Esophagus squamous epithelium (tissue), 4 donors: ENCODE measurements around the gene SLC7A6.

Source experiments
- POLR2A ChIP-seq, 4 donors: fragments of 450-650 bp; IDR thresholded peaks; one replicate each; pipeline ENCODE4 v1.6.1; 2017; ENCODE audit warnings: antibody characterized with exemption in 4 of 4, mild to moderate bottlenecking in 4 of 4, moderate library complexity in 3 of 4
- TF ChIP-seq, protein P1 (sequence below), 6 experiments: fragments of 450-650 bp in 4 of 6; fragments of 200-600 bp in 2 of 6; sonication (generic) in 2 of 6; IDR thresholded peaks; one replicate each; pipeline ENCODE4 v1.5.1; 2016 to 2019; ENCODE audit warnings: antibody characterized with exemption in 6 of 6, mild to moderate bottlenecking in 4 of 6, moderate library complexity in 4 of 6

- no peak for TF ChIP-seq POLR2A (IDR thresholded peaks at IDR 0.05)
- TF ChIP-seq, protein P1, sequence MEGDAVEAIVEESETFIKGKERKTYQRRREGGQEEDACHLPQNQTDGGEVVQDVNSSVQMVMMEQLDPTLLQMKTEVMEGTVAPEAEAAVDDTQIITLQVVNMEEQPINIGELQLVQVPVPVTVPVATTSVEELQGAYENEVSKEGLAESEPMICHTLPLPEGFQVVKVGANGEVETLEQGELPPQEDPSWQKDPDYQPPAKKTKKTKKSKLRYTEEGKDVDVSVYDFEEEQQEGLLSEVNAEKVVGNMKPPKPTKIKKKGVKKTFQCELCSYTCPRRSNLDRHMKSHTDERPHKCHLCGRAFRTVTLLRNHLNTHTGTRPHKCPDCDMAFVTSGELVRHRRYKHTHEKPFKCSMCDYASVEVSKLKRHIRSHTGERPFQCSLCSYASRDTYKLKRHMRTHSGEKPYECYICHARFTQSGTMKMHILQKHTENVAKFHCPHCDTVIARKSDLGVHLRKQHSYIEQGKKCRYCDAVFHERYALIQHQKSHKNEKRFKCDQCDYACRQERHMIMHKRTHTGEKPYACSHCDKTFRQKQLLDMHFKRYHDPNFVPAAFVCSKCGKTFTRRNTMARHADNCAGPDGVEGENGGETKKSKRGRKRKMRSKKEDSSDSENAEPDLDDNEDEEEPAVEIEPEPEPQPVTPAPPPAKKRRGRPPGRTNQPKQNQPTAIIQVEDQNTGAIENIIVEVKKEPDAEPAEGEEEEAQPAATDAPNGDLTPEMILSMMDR (IDR thresholded peaks at IDR 0.05) = no peak
These were observed 70.8 kb downstream of the SLC7A6 start for GRCh38 chr16:68335175-68335574.
